ES-I3 (cell line): ENCODE measurements around the gene TMEM54.
"Not testable (repeated sequence)": the region's sequence is repeated elsewhere in the genome, so short reads cannot be mapped to it uniquely, and the experiment has no call there.

ENCODE experiments used
- H3K36me3 ChIP-seq: 2 replicates; pipeline ENCODE4 v1.6.1; 2013; ENCODE audit warnings: mild to moderate bottlenecking, low read length, control low read depth, moderate library complexity; ENCODE audit not compliant: insufficient read depth
- H3K4me1 ChIP-seq: 2 replicates; pipeline ENCODE4 v1.6.1; 2013; ENCODE audit warnings: mild to moderate bottlenecking, control low read depth, low read length; ENCODE audit not compliant: insufficient read depth
- H3K9ac ChIP-seq: 2 replicates; pipeline ENCODE4 v1.6.1; 2013; ENCODE audit warnings: low read depth, mild to moderate bottlenecking, low read length, moderate library complexity
- H3K9me3 ChIP-seq: 2 replicates; pipeline ENCODE4 v1.6.1; 2013; ENCODE audit warnings: mild to moderate bottlenecking, low read length, moderate library complexity; ENCODE audit not compliant: control insufficient read depth, insufficient read depth

Gene TMEM54

GRCh38 chr1:32928285-32928684 is 27.1 kb upstream of the TMEM54 start:
- H3K4me1 ChIP-seq: no peaks in the 10 kb centered on the region
- no peak overlapping the region for H3K9ac ChIP-seq
- H3K36me3 ChIP-seq: no peaks in the 10 kb centered on the region
- no peaks in the 10 kb centered on the region for H3K9me3 ChIP-seq

- H3K36me3 ChIP-seq: no peaks in the 10 kb centered on the region
- no peak overlapping the region for H3K9ac ChIP-seq
These were observed 26.3 kb upstream of the TMEM54 start for GRCh38 chr1:32927441-32927840.

GRCh38 chr1:32926562-32926961 is 25.4 kb upstream of the TMEM54 start:
- no peaks in the 10 kb centered on the region for H3K4me1 ChIP-seq
- peak overlapping the region; percentile 58; the same call in 1 of the 2 replicates for H3K9ac ChIP-seq
- H3K36me3 ChIP-seq: no peaks in the 10 kb centered on the region
- H3K9me3 ChIP-seq: no peaks in the 10 kb centered on the region

More at GRCh38 chr1:32927441-32927840, 26.3 kb upstream of the TMEM54 start:
- H3K9me3 ChIP-seq: no peaks in the 10 kb centered on the region
- no peaks in the 10 kb centered on the region for H3K4me1 ChIP-seq

- H3K36me3 ChIP-seq: no peaks in the 10 kb centered on the region
- peak overlapping the region; percentile 58 for H3K9ac ChIP-seq
- no peaks in the 10 kb centered on the region for H3K9me3 ChIP-seq
- no peaks in the 10 kb centered on the region for H3K4me1 ChIP-seq
These were observed 24.4 kb upstream of the TMEM54 start for GRCh38 chr1:32925403-32926162.

- no peaks in the 10 kb centered on the region for H3K9me3 ChIP-seq
- peak overlapping the region; percentile 58; the same call in 1 of the 2 replicates for H3K9ac ChIP-seq
- no peaks in the 10 kb centered on the region for H3K36me3 ChIP-seq
- no peaks in the 10 kb centered on the region for H3K4me1 ChIP-seq
These were observed 23.7 kb upstream of the TMEM54 start for GRCh38 chr1:32924881-32925344.

GRCh38 chr1:32920833-32921232 is 19.6 kb upstream of the TMEM54 start:
- Histone ChIP-seq H3K36me3 (no peaks in the 10 kb centered on the region), H3K4me1 (no peaks in the 10 kb centered on the region), H3K9ac (no peak overlapping the region), H3K9me3 (no peaks in the 10 kb centered on the region)

- Histone ChIP-seq H3K9me3 (no peaks in the 10 kb centered on the region), H3K4me1 (no peaks in the 10 kb centered on the region), H3K36me3 (no peaks in the 10 kb centered on the region), H3K9ac (no peak overlapping the region)
These were observed 18.9 kb upstream of the TMEM54 start for GRCh38 chr1:32919811-32920733.

GRCh38 chr1:32918179-32918578 is 17.0 kb upstream of the TMEM54 start:
- H3K4me1 ChIP-seq: no peaks in the 10 kb centered on the region
- H3K9ac ChIP-seq: no peak overlapping the region
- no peaks in the 10 kb centered on the region for H3K9me3 ChIP-seq
- H3K36me3 ChIP-seq: no peaks in the 10 kb centered on the region

- Histone ChIP-seq H3K9me3 (no peaks in the 10 kb centered on the region), H3K36me3 (no peaks in the 10 kb centered on the region), H3K9ac (no peak overlapping the region), H3K4me1 (no peaks in the 10 kb centered on the region)
These were observed 16.3 kb upstream of the TMEM54 start for GRCh38 chr1:32917521-32917920.

- Histone ChIP-seq H3K9me3 (no peaks in the 10 kb centered on the region), H3K36me3 (no peaks in the 10 kb centered on the region), H3K9ac (no peak overlapping the region), H3K4me1 (no peaks in the 10 kb centered on the region)
These were observed 14.8 kb upstream of the TMEM54 start for GRCh38 chr1:32915766-32916706.

- Histone ChIP-seq H3K9ac (no peak overlapping the region), H3K4me1 (no peaks in the 10 kb centered on the region), H3K9me3 (no peaks in the 10 kb centered on the region)
These were observed 9.1 kb upstream of the TMEM54 start for GRCh38 chr1:32910319-32910718.

GRCh38 chr1:32907435-32907834 is 6.2 kb upstream of the TMEM54 start:
- Histone ChIP-seq H3K9me3 (no peaks in the 10 kb centered on the region), H3K9ac (no peak overlapping the region), H3K36me3 (no peaks in the 10 kb centered on the region), H3K4me1 (no peaks in the 10 kb centered on the region)

More at GRCh38 chr1:32910319-32910718, 9.1 kb upstream of the TMEM54 start:
- no peaks in the 10 kb centered on the region for H3K36me3 ChIP-seq

GRCh38 chr1:32906654-32907053 is 5.5 kb upstream of the TMEM54 start:
- H3K9ac ChIP-seq: no peak overlapping the region
- H3K9me3 ChIP-seq: no peaks in the 10 kb centered on the region
- no peaks in the 10 kb centered on the region for H3K36me3 ChIP-seq
- no peaks in the 10 kb centered on the region for H3K4me1 ChIP-seq

GRCh38 chr1:32905588-32905987 is 4.4 kb upstream of the TMEM54 start:
- H3K36me3 ChIP-seq, H3K4me1 ChIP-seq, H3K9me3 ChIP-seq, H3K9ac ChIP-seq: not testable (repeated sequence)
